Peyer's patch (tissue), 4 donors: ENCODE data around the gene ITPR1.

Source experiments
- CTCF ChIP-seq, 6 experiments: fragments of 450-650 bp in 4 of 6; fragments of 200-600 bp in 2 of 6; sonication (generic) in 1 of 6; IDR thresholded peaks; one replicate each; pipeline ENCODE4 v1.5.1; 2017 to 2019; ENCODE audit warnings: antibody characterized with exemption in 6 of 6, mild to moderate bottlenecking in 3 of 6, moderate library complexity in 1 of 6
- POLR2A ChIP-seq, 2 donors: fragments of 450-650 bp; IDR thresholded peaks; one replicate each; pipeline ENCODE4 v1.5.1; 2017; ENCODE audit warnings: antibody characterized with exemption in 2 of 2, mild to moderate bottlenecking in 2 of 2, moderate library complexity in 2 of 2

- no peak for TF ChIP-seq CTCF (IDR thresholded peaks at IDR 0.05)
- TF ChIP-seq POLR2A (IDR thresholded peaks at IDR 0.05): no peak
These were observed 298.2 kb downstream of the ITPR1 start for GRCh38 chr3:4791358-4791757.
